Measurements from ENCODE around the gene MCTP2.

The MCTP2 gene

DNA sequence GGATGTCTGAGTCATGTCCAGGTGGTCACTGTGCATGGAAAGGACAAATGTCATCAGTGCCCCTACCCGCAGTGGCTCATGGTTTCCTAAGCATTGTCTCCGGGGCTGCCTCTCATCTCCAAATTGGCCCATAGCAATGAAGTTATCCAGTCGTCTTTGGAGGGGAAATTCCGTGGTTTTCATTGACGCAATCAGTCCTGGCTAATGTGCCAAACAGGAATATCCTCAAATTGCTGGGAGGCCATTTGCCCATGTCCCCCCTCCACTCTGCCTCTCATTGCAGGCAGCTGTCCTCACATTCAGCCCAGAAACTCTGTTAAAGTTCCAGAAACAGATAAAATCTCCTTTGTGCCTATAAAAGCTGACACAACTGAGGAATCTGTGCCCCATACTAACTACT lies 81.6 kb downstream of the MCTP2 start:
- DNase-seq (ENCODE audit: low read depth in 1 of 2, low spot score in 1 of 2) = no peak
- TF ChIP-seq, protein P1, sequence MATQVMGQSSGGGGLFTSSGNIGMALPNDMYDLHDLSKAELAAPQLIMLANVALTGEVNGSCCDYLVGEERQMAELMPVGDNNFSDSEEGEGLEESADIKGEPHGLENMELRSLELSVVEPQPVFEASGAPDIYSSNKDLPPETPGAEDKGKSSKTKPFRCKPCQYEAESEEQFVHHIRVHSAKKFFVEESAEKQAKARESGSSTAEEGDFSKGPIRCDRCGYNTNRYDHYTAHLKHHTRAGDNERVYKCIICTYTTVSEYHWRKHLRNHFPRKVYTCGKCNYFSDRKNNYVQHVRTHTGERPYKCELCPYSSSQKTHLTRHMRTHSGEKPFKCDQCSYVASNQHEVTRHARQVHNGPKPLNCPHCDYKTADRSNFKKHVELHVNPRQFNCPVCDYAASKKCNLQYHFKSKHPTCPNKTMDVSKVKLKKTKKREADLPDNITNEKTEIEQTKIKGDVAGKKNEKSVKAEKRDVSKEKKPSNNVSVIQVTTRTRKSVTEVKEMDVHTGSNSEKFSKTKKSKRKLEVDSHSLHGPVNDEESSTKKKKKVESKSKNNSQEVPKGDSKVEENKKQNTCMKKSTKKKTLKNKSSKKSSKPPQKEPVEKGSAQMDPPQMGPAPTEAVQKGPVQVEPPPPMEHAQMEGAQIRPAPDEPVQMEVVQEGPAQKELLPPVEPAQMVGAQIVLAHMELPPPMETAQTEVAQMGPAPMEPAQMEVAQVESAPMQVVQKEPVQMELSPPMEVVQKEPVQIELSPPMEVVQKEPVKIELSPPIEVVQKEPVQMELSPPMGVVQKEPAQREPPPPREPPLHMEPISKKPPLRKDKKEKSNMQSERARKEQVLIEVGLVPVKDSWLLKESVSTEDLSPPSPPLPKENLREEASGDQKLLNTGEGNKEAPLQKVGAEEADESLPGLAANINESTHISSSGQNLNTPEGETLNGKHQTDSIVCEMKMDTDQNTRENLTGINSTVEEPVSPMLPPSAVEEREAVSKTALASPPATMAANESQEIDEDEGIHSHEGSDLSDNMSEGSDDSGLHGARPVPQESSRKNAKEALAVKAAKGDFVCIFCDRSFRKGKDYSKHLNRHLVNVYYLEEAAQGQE (IDR thresholded peaks at IDR 0.05; ENCODE audit: insufficient replicate concordance, low read depth) = no peak
- TF ChIP-seq POLR2AphosphoS5 (IDR thresholded peaks at IDR 0.05; ENCODE audit: low read depth) = no peak
- TF ChIP-seq, protein P2, sequence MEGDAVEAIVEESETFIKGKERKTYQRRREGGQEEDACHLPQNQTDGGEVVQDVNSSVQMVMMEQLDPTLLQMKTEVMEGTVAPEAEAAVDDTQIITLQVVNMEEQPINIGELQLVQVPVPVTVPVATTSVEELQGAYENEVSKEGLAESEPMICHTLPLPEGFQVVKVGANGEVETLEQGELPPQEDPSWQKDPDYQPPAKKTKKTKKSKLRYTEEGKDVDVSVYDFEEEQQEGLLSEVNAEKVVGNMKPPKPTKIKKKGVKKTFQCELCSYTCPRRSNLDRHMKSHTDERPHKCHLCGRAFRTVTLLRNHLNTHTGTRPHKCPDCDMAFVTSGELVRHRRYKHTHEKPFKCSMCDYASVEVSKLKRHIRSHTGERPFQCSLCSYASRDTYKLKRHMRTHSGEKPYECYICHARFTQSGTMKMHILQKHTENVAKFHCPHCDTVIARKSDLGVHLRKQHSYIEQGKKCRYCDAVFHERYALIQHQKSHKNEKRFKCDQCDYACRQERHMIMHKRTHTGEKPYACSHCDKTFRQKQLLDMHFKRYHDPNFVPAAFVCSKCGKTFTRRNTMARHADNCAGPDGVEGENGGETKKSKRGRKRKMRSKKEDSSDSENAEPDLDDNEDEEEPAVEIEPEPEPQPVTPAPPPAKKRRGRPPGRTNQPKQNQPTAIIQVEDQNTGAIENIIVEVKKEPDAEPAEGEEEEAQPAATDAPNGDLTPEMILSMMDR (IDR thresholded peaks at IDR 0.05; ENCODE audit: insufficient read depth, low read length) = no peak
- no peak for TF ChIP-seq GABPA (IDR thresholded peaks at IDR 0.05; ENCODE audit: low read depth)
- TF ChIP-seq SPI1 (IDR thresholded peaks at IDR 0.05; ENCODE audit: borderline replicate concordance, low read depth) = no peak
- Histone ChIP-seq H3K27me3 (ENCODE audit: insufficient read depth, poor library complexity, severe bottlenecking) (no peaks in the 10 kb centered on the region), H3K27ac (replicated peaks) (no peak overlapping the region), H3K4me3 (replicated peaks; ENCODE audit: insufficient read depth, low read length) (no peak overlapping the region)

DNA sequence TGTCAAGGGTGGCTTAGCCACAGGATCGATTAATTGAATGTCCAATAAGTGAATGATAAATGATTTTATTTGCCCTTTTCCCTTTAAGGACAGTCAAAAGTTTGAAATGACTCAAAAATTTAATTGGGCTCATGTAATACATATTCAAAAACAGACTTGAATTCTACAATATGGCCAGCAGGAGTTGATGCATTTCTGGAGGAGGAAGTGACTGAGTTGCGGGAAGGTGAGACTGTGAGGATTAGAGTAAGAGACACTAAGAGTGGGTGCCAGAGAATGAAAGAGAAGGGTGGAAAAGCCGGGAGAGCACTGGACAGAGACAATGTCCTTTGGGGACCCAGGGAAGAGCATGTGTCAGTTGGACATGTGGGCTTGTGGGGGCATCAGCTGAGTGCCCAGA lies 83.3 kb downstream of the MCTP2 start:
- Histone ChIP-seq H3K27ac (replicated peaks) (no peak overlapping the region), H3K27me3 (ENCODE audit: insufficient read depth, poor library complexity, severe bottlenecking) (no peaks in the 10 kb centered on the region), H3K4me3 (replicated peaks; ENCODE audit: insufficient read depth, low read length) (no peak overlapping the region)
- DNase-seq (ENCODE audit: low read depth in 1 of 2, low spot score in 1 of 2) = no peak
- TF ChIP-seq, protein P2 (IDR thresholded peaks at IDR 0.05; ENCODE audit: insufficient read depth, low read length) = no peak
- no peak for TF ChIP-seq GABPA (IDR thresholded peaks at IDR 0.05; ENCODE audit: low read depth)
- TF ChIP-seq SPI1 (IDR thresholded peaks at IDR 0.05; ENCODE audit: borderline replicate concordance, low read depth) = no peak
- TF ChIP-seq, protein P1 (IDR thresholded peaks at IDR 0.05; ENCODE audit: insufficient replicate concordance, low read depth) = no peak
- no peak for TF ChIP-seq POLR2AphosphoS5 (IDR thresholded peaks at IDR 0.05; ENCODE audit: low read depth)

GRCh38 chr15:94317211-94317610 lies 85.8 kb downstream of the MCTP2 start:
- no peaks in the 10 kb centered on the region for H3K27me3 ChIP-seq (ENCODE audit: insufficient read depth, poor library complexity, severe bottlenecking)
- DNase-seq (ENCODE audit: low read depth in 1 of 2, low spot score in 1 of 2) = no peak
- TF ChIP-seq, protein P1 (IDR thresholded peaks at IDR 0.05; ENCODE audit: insufficient replicate concordance, low read depth) = no peak
- TF ChIP-seq POLR2AphosphoS5 (IDR thresholded peaks at IDR 0.05; ENCODE audit: low read depth) = no peak
- H3K27ac ChIP-seq (replicated peaks) = no peak overlapping the region
- H3K4me3 ChIP-seq (replicated peaks; ENCODE audit: insufficient read depth, low read length) = no peak overlapping the region
